K562 (cell line): ENCODE results near the gene DGKA. TPM values are rescaled to one million over a fixed set of nuclear protein-coding genes. Genes with fewer than 3 reads are reported as not detected.
A peak's percentile ranks its signal among the peaks of the same experiment; 100 is the strongest.
"Not testable (repeated sequence)": the region's sequence is repeated elsewhere in the genome, so short reads cannot be mapped to it uniquely, and the experiment has no call there.

Experiments used
- ATAC-seq: fragments of 200-7000 bp; cut with Tn5 transposase; 3 replicates; pipeline ENCODE4 v1.9.1; 2020; ENCODE audit warnings: moderate library complexity
- BruUV-seq: library from RNA; stranded (reverse); fragments of 400-500 nt; replicated peaks from 2 replicates; lab custom pipeline; 2021; lab: Mats Ljungman, UMichigan
- CTCF ChIA-PET: fragments of 300-600 bp; formaldehyde crosslinking; extraction: SDS; loops from one replicate; lab custom pipeline; 2021; ENCODE audit warnings: low intra/inter-chr PET ratio; lab: Yijun Ruan, JAX
- POLR2A ChIA-PET: fragments of 300-600, 350-650 bp; sonication (Branson Sonifier 250); formaldehyde crosslinking; extraction: SDS; loops from one replicate; lab custom pipeline; 2021; ENCODE audit warnings: antibody characterized with exemption, inconsistent platforms; lab: Yijun Ruan, JAX
- DNase-seq, 4 experiments: peaks; one replicate each; pipeline versions ENCODE4 v3.0.0 to v3.0.0-alpha.2; 2011 to 2018; ENCODE audit warnings: low spot score in 3 of 4, mixed read lengths in 3 of 4; ENCODE audit errors: extremely low read depth in 1 of 4
- FAIRE-seq: peaks from 2 replicates; lab custom pipeline; 2011; peaks lifted over from hg19 to GRCh38; lab: Jason Lieb, UNC
- H2AFZ ChIP-seq: 2 replicates; pipeline ENCODE4 v1.6.0; 2011; ENCODE audit warnings: low read depth, low read length, control low read depth, inconsistent platforms
- H3K27ac ChIP-seq: fragments of 200-600 bp; 3 replicates; pipeline ENCODE4 v1.8.0; 2011; ENCODE audit warnings: low read depth, mild to moderate bottlenecking, control low read depth, inconsistent platforms, low read length, moderate library complexity, mixed read lengths; ENCODE audit errors: extremely low read depth
- H3K27me3 ChIP-seq, 2 experiments: fragments of 300-600 bp in 1 of 2; 2 replicates in 1 of 2; 3 replicates in 1 of 2; pipeline versions ENCODE4 v1.6.0 to v1.8.0; 2011; ENCODE audit warnings: inconsistent platforms in 2 of 2, low read length in 2 of 2, mild to moderate bottlenecking in 1 of 2, mixed read lengths in 1 of 2, moderate library complexity in 1 of 2; ENCODE audit not compliant: control insufficient read depth in 2 of 2, insufficient read depth in 2 of 2
- H3K36me3 ChIP-seq: fragments of 300-600 bp; 3 replicates; pipeline ENCODE4 v1.8.0; 2011; ENCODE audit warnings: mild to moderate bottlenecking, low read length, inconsistent platforms; ENCODE audit not compliant: control insufficient read depth, insufficient read depth
- H3K4me1 ChIP-seq, 2 experiments: fragments of 200-600 bp in 1 of 2; replicated peaks in 1 of 2; 2 replicates in 1 of 2; 3 replicates in 1 of 2; pipeline versions ENCODE4 v1.5.1 to v1.8.0; 2011; ENCODE audit warnings: inconsistent platforms in 2 of 2, low read length in 2 of 2, mild to moderate bottlenecking in 1 of 2, mixed read lengths in 1 of 2, moderate library complexity in 1 of 2; ENCODE audit not compliant: control insufficient read depth in 2 of 2, insufficient read depth in 2 of 2
- H3K4me2 ChIP-seq: 2 replicates; pipeline ENCODE4 v1.6.1; 2011; ENCODE audit warnings: low read length, control low read depth, inconsistent platforms, mixed read lengths; ENCODE audit not compliant: insufficient read depth
- H3K4me3 ChIP-seq: fragments of 200-600 bp; sonication (generic), shearing (Covaris generic); 2 replicates; pipeline ENCODE4 v1.5.1; 2016; ENCODE audit warnings: control low read depth, inconsistent platforms
- H3K79me2 ChIP-seq: fragments of 200-600 bp; 3 replicates; pipeline ENCODE4 v1.8.0; 2011; ENCODE audit warnings: low read length, inconsistent platforms; ENCODE audit not compliant: control insufficient read depth, insufficient read depth
- H3K9ac ChIP-seq, 2 experiments: 2 replicates each; pipeline versions ENCODE4 v1.6.0 to v1.6.1; 2011; ENCODE audit warnings: low read depth in 2 of 2, low read length in 2 of 2, control low read depth in 1 of 2, inconsistent platforms in 1 of 2, mild to moderate bottlenecking in 1 of 2, mixed read lengths in 1 of 2; ENCODE audit not compliant: insufficient read depth in 1 of 2
- H3K9me1 ChIP-seq: one replicate; pipeline ENCODE4 v1.6.0; 2011; ENCODE audit warnings: inconsistent platforms, mild to moderate bottlenecking, low read length, moderate library complexity; ENCODE audit not compliant: control insufficient read depth, insufficient read depth
- H3K9me3 ChIP-seq: replicated peaks from 2 replicates; pipeline ENCODE4 v1.5.1; 2011; ENCODE audit warnings: low read depth, low read length, inconsistent platforms; ENCODE audit not compliant: control insufficient read depth, insufficient read depth
- H4K20me1 ChIP-seq: replicated peaks from 2 replicates; pipeline ENCODE4 v1.6.1; 2011; ENCODE audit warnings: low read length, inconsistent platforms, mixed read lengths; ENCODE audit not compliant: control insufficient read depth, insufficient read depth
- ELF4 ChIP-seq: fragments of 450-650 bp; formaldehyde crosslinking; IDR thresholded peaks from 2 replicates; pipeline ENCODE4 v1.4.0; 2022; ENCODE audit warnings: missing genetic modification characterization
- KLF6 ChIP-seq: fragments of 250-450 bp; sonication (Bioruptor Pico); IDR thresholded peaks from 2 replicates; pipeline ENCODE4 v1.4.0; 2020; ENCODE audit warnings: mild to moderate bottlenecking, moderate library complexity, borderline replicate concordance
- NFYB ChIP-seq: IDR thresholded peaks from 2 replicates; pipeline ENCODE4 v1.6.1; 2011; ENCODE audit warnings: mild to moderate bottlenecking, moderate library complexity; ENCODE audit not compliant: insufficient read length; ENCODE audit errors: extremely low read depth
- SLC30A9 ChIP-seq: fragments of 250-450 bp; sonication (Bioruptor Pico); IDR thresholded peaks from 2 replicates; pipeline ENCODE4 v1.8.0; 2022; ENCODE audit warnings: mild to moderate bottlenecking, moderate library complexity
- TCF7L2 ChIP-seq: fragments of 150-350 bp; IDR thresholded peaks from 2 replicates; pipeline ENCODE4 v1.6.1; 2016; ENCODE audit warnings: low read depth, mild to moderate bottlenecking, low read length, moderate library complexity
- ZNF444 ChIP-seq: fragments of 250-450 bp; sonication (Bioruptor Pico); IDR thresholded peaks from 2 replicates; pipeline ENCODE4 v1.4.0; 2020; ENCODE audit warnings: mild to moderate bottlenecking, moderate library complexity
- WGBS: fragments of 100-300 bp; shearing (Covaris generic); methylation state at CpG from one replicate; pipeline ENCODE4 v1.1.6; 2016; ENCODE audit warnings: low coverage, mixed read lengths; ENCODE audit not compliant: insufficient coverage; ENCODE audit errors: missing lambda C conversion rate; 5-methylcytosine and 5-hydroxymethylcytosine counted together
- in situ Hi-C: fragments of 300-500 bp; cut with MboI; formaldehyde crosslinking; loops from 4 replicates; pipeline ENCODE4 v1.15.0; 2018; ENCODE audit warnings: inconsistent platforms, mixed read lengths
- intact Hi-C: fragments of 100-400 bp; cut with micrococcal nuclease; formaldehyde crosslinking; loops from 2 replicates; pipeline ENCODE4 v1.14.2; 2022
- polyA plus RNA-seq, 8 experiments: library from polyadenylated mRNA; depleted of rRNA in 4 of 8; stranded (reverse) in 5 of 8; unstranded in 3 of 8; fragments of >200 nt; fragmentation: Nextera tagmentation in 2 of 8; fragmentation: Illumina TruSeq in 1 of 8; extraction: Ambion mirVana in 2 of 8; extraction: Trizol in 1 of 8; gene quantifications; 2 replicates each; pipeline versions ENCODE4 v1.2.1 to v1.2.3, GENCODE V29; 2011 to 2014; ENCODE audit warnings: inconsistent platforms in 1 of 8, missing spikeins in 1 of 8
- total RNA-seq, 7 experiments: library from RNA; depleted of rRNA in 6 of 7; stranded (reverse); fragments of >200 nt in 6 of 7; fragmentation: Illumina TruSeq in 2 of 7; extraction: Trizol in 2 of 7; gene quantifications; 2 replicates each; pipeline versions ENCODE4 v1.2.1 to v1.2.3, GENCODE V29; 2011 to 2021; ENCODE audit warnings: low replicate concordance in 1 of 7
- TF ChIP-seq, protein P1 (sequence below): sonication (generic); formaldehyde crosslinking; IDR thresholded peaks from 2 replicates; pipeline ENCODE4 v1.8.0; 2023; ENCODE audit warnings: mild to moderate bottlenecking, missing genetic modification reagents
- TF ChIP-seq, protein P2 (sequence below), 3 experiments: fragments of 200-800 bp in 1 of 3; fragments of 250-450 bp in 1 of 3; fragments of 450-650 bp in 1 of 3; sonication (Bioruptor Pico) in 1 of 3; sonication (Bioruptor generic) in 1 of 3; formaldehyde crosslinking in 1 of 3; IDR thresholded peaks; 2 replicates each; pipeline versions ENCODE4 v1.6.1 to v1.8.0; 2016 to 2022; ENCODE audit warnings: mild to moderate bottlenecking in 2 of 3, missing genetic modification characterization in 2 of 3, missing compliant biosample characterization in 1 of 3, moderate library complexity in 1 of 3

Gene DGKA
- total and polyA plus RNA-seq, 9 of the 15 experiments (the other 6 are each of a cell fraction or from before 2014, with no cell fraction given): 3.4 to 12.4 (median 6.2) TPM

DNA sequence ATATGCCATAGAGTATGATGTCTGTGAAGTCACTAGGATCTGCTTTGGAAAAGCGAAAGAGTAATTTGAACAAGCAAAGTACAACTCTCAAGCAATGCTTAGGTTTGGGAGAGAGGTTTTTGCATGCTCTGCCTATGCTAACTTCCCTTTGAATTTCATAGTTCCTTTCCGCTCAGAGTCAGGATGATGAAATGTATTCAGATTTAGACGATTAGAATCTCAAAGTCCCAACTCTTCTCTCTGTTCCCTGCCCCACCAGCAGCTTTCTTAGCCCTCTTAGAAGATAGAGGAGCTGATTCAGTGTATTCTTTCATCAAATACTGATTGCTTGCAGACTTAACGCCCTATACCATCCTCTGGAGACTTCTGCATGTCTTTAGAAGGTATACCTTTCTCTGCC is 54.4 kb downstream of the DGKA start (continued):
- TF ChIP-seq, protein P1, sequence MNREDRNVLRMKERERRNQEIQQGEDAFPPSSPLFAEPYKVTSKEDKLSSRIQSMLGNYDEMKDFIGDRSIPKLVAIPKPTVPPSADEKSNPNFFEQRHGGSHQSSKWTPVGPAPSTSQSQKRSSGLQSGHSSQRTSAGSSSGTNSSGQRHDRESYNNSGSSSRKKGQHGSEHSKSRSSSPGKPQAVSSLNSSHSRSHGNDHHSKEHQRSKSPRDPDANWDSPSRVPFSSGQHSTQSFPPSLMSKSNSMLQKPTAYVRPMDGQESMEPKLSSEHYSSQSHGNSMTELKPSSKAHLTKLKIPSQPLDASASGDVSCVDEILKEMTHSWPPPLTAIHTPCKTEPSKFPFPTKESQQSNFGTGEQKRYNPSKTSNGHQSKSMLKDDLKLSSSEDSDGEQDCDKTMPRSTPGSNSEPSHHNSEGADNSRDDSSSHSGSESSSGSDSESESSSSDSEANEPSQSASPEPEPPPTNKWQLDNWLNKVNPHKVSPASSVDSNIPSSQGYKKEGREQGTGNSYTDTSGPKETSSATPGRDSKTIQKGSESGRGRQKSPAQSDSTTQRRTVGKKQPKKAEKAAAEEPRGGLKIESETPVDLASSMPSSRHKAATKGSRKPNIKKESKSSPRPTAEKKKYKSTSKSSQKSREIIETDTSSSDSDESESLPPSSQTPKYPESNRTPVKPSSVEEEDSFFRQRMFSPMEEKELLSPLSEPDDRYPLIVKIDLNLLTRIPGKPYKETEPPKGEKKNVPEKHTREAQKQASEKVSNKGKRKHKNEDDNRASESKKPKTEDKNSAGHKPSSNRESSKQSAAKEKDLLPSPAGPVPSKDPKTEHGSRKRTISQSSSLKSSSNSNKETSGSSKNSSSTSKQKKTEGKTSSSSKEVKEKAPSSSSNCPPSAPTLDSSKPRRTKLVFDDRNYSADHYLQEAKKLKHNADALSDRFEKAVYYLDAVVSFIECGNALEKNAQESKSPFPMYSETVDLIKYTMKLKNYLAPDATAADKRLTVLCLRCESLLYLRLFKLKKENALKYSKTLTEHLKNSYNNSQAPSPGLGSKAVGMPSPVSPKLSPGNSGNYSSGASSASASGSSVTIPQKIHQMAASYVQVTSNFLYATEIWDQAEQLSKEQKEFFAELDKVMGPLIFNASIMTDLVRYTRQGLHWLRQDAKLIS (CRISPR knock-in tag): no peak
- TF ChIP-seq ELF4 (no peak), TCF7L2 (no peak), ZNF444 (no peak), NFYB (no peak), SLC30A9 (CRISPR knock-in tag) (no peak), KLF6 (CRISPR knock-in tag) (no peak)
- TF ChIP-seq, protein P2, sequence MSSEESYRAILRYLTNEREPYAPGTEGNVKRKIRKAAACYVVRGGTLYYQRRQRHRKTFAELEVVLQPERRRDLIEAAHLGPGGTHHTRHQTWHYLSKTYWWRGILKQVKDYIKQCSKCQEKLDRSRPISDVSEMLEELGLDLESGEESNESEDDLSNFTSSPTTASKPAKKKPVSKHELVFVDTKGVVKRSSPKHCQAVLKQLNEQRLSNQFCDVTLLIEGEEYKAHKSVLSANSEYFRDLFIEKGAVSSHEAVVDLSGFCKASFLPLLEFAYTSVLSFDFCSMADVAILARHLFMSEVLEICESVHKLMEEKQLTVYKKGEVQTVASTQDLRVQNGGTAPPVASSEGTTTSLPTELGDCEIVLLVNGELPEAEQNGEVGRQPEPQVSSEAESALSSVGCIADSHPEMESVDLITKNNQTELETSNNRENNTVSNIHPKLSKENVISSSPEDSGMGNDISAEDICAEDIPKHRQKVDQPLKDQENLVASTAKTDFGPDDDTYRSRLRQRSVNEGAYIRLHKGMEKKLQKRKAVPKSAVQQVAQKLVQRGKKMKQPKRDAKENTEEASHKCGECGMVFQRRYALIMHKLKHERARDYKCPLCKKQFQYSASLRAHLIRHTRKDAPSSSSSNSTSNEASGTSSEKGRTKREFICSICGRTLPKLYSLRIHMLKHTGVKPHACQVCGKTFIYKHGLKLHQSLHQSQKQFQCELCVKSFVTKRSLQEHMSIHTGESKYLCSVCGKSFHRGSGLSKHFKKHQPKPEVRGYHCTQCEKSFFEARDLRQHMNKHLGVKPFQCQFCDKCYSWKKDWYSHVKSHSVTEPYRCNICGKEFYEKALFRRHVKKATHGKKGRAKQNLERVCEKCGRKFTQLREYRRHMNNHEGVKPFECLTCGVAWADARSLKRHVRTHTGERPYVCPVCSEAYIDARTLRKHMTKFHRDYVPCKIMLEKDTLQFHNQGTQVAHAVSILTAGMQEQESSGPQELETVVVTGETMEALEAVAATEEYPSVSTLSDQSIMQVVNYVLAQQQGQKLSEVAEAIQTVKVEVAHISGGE (CRISPR knock-in tag; IDR thresholded peaks at IDR 0.05): no peak
- TF ChIP-seq, all 486 proteins: peak for 0

DNA sequence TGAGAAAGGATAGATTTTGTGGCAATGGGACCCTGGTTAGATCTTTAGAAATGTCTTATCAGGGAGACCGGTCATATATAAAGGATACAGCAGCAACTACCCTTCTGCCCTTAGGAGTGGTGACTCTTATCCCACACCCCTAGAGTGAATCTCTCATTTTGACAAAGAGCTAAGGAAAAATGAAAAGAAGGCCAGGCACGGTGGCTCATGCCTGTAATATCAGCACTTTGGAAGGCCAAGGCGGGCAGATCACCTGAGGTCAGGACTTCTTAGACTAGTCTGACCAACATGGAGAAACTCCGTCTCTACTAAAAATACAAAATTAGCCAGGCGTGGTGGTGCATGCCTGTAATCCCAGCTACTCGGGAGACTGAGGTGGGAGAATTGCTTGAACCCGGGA is 55.0 kb downstream of the DGKA start:
- TSS peak; percentile 11 for BruUV-seq
- in situ Hi-C loops, H3K27ac ChIP-seq, DNase-seq, intact Hi-C loops, H3K27me3 ChIP-seq, H3K4me2 ChIP-seq, H2AFZ ChIP-seq, H3K4me1 ChIP-seq, H3K4me3 ChIP-seq, ATAC-seq, CTCF ChIA-PET, FAIRE-seq, H4K20me1 ChIP-seq, H3K79me2 ChIP-seq, H3K9me3 ChIP-seq, H3K9ac ChIP-seq, H3K9me1 ChIP-seq: not testable (repeated sequence)
- POLR2A ChIA-PET: interaction anchor here (1.0 to 5.9 kb wide), 3 partner anchors 10 to 20 kb away, joined by 6 to 49 read pairs (median 15); partner anchors contain the start of genes RAB5B and SUOX
- 91% methylated on average over 7 of the region's 7 CpGs for WGBS
- peaks cover 50% of the 10 kb centered on the region for H3K36me3 ChIP-seq
